ENCODE measurements around the gene APOC1. TPM values are rescaled to one million over a fixed set of nuclear protein-coding genes. Genes with fewer than 3 reads are reported as not detected.
A peak's percentile ranks its signal among the peaks of the same experiment; 100 is the strongest.
"Not testable (repeated sequence)": the region's sequence is repeated elsewhere in the genome, so short reads cannot be mapped to it uniquely, and the experiment has no call there.

Gene APOC1
- total and polyA plus RNA-seq, 9 donors, result 13.5 to 25.2 (median 16.0) TPM

DNA sequence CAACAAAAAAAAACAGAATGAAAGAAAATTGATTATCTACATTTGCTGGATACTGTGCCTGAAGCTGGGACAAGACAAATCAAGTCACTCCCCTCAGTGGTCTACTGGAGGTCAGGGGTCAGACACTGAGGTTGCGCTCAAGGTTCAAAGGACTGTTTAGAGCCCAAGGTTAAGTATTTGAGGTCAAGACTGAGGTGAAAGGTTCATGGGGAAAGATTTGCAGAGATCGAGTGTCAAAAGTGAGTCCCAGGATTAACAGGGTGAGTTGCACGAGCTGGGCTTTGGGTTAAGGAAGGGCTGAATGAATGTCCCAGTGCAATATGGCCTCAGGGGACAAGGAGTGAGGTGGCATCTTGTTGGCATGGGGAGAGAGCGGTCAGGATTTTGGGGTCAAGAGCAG, 26.8 kb upstream of the APOC1 start:
- no peak overlapping the region for H3K4me3 ChIP-seq (ENCODE audit: low read length)
- WGBS (ENCODE audit: insufficient coverage), result 54% methylated on average over 3 of the region's 4 CpGs
- no peak overlapping the region for H3K27ac ChIP-seq (ENCODE audit: low read length)
- no peaks in the 10 kb centered on the region for H3K27me3 ChIP-seq (ENCODE audit: control insufficient read depth, insufficient read depth, low read length)
- H3K4me1 ChIP-seq (ENCODE audit: control insufficient read depth, insufficient read depth, low read length), result peaks cover 19% of the 10 kb centered on the region
- no peak for DNase-seq
- H3K9me3 ChIP-seq (replicated peaks; ENCODE audit: control insufficient read depth, low read depth, low read length), result no peaks in the 10 kb centered on the region
- peaks cover 36% of the 10 kb centered on the region for H3K36me3 ChIP-seq (ENCODE audit: control insufficient read depth, insufficient read depth, low read length)

DNA sequence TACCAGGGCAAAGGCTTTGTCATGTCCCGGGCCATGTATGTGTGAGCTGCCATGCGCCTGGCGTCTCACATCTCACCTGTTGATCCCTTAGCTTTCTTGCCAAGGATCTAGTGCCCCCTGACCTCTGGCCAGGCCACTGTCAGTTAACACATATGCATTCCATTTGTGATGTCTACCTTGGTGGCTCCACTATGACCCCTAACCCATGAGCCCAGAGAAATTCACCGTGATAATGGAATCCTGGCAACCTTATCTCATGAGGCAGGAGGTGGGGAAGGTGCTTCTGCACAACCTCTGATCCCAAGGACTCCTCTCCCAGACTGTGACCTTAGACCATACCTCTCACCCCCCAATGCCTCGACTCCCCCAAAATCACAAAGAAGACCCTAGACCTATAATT, 26.1 kb upstream of the APOC1 start:
- peaks cover 39% of the 10 kb centered on the region for H3K36me3 ChIP-seq (ENCODE audit: control insufficient read depth, insufficient read depth, low read length)
- not testable (repeated sequence) for H3K9me3 ChIP-seq (replicated peaks; ENCODE audit: control insufficient read depth, low read depth, low read length); H3K27ac ChIP-seq (ENCODE audit: low read length); H3K4me3 ChIP-seq (ENCODE audit: low read length); H3K27me3 ChIP-seq (ENCODE audit: control insufficient read depth, insufficient read depth, low read length); DNase-seq
- 100% methylated on average over 3 of the region's 5 CpGs for WGBS (ENCODE audit: insufficient coverage)
- H3K4me1 ChIP-seq (ENCODE audit: control insufficient read depth, insufficient read depth, low read length), result peaks cover 20% of the 10 kb centered on the region

DNA sequence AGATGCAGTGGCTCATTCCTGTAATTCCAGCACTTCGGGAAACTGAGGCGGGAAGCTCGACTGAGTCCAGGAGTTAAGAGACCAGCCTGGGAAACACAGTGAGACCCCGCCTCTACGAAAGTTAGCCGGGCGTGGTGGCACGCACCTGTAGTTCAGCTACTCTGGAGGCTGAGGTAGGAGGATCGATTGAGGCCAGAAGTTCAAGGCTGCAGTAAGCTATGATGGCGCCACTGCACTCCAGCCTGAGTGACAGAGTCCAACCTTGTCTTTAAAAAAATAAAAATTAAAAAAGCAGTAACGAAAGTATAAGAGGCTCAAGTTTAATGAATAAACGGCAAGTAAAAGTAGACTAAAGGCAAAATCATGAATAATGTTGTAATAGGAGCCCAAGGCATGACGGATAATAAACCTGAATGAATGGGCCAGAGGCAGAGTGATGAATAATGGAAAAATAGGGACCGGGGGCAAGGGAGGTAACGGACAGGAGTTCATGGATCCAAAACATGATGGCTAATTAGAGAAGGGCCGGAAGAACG, 24.5 kb upstream of the APOC1 start:
- no peaks in the 10 kb centered on the region for H3K27me3 ChIP-seq (ENCODE audit: control insufficient read depth, insufficient read depth, low read length)
- peak overlapping the region; percentile 62 for H3K4me3 ChIP-seq (ENCODE audit: low read length)
- H3K36me3 ChIP-seq (ENCODE audit: control insufficient read depth, insufficient read depth, low read length), result peaks cover 53% of the 10 kb centered on the region
- H3K9me3 ChIP-seq (replicated peaks; ENCODE audit: control insufficient read depth, low read depth, low read length), result no peaks in the 10 kb centered on the region
- H3K4me1 ChIP-seq (ENCODE audit: control insufficient read depth, insufficient read depth, low read length), result peaks cover 20% of the 10 kb centered on the region
- H3K27ac ChIP-seq (ENCODE audit: low read length), result peak overlapping the region; percentile 99
- DNase-seq, result no peak
- 54% methylated on average over 13 of the region's 17 CpGs for WGBS (ENCODE audit: insufficient coverage)

DNA sequence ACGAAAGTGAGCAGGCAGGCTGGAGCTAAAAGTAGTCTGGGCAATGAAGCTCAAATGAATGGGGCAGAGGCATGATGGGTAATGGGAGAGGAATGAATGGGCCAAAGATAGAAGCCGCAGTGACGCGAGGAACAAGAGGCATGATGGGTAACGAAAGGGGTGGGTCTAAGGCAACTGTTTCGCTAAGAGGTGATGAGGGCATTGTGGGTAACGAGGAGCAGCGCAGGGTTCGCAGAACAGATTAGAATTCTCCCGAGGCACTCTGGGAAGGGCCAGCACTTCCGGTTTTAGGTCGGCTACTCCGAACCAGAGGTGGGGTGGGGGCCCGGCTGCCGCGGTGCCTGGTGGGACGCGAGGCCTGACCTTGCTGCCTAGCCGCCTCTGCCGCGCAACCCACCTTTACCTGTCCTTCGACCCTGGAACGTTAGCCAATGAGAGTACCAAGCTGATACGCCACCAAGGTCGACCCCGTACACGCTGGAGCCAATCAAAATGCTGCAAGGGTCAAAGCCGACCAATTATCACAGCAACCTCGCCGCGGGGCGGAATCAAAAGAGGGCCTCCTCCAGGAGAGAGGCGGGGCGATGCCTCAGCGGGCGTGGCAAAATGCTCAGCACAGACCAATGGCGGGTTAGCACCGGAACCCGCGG, 23.9 kb upstream of the APOC1 start:
- Histone ChIP-seq H3K27ac (ENCODE audit: low read length) (peak overlapping the region; percentile 99), H3K4me1 (ENCODE audit: control insufficient read depth, insufficient read depth, low read length) (peaks cover 20% of the 10 kb centered on the region), H3K27me3 (ENCODE audit: control insufficient read depth, insufficient read depth, low read length) (no peaks in the 10 kb centered on the region), H3K36me3 (ENCODE audit: control insufficient read depth, insufficient read depth, low read length) (peaks cover 55% of the 10 kb centered on the region), H3K9me3 (replicated peaks; ENCODE audit: control insufficient read depth, low read depth, low read length) (no peaks in the 10 kb centered on the region), H3K4me3 (ENCODE audit: low read length) (peak overlapping the region; percentile 62)
- DNase-seq, result peak; percentile 100
- 0% methylated on average over 40 of the region's 40 CpGs for WGBS (ENCODE audit: insufficient coverage)

DNA sequence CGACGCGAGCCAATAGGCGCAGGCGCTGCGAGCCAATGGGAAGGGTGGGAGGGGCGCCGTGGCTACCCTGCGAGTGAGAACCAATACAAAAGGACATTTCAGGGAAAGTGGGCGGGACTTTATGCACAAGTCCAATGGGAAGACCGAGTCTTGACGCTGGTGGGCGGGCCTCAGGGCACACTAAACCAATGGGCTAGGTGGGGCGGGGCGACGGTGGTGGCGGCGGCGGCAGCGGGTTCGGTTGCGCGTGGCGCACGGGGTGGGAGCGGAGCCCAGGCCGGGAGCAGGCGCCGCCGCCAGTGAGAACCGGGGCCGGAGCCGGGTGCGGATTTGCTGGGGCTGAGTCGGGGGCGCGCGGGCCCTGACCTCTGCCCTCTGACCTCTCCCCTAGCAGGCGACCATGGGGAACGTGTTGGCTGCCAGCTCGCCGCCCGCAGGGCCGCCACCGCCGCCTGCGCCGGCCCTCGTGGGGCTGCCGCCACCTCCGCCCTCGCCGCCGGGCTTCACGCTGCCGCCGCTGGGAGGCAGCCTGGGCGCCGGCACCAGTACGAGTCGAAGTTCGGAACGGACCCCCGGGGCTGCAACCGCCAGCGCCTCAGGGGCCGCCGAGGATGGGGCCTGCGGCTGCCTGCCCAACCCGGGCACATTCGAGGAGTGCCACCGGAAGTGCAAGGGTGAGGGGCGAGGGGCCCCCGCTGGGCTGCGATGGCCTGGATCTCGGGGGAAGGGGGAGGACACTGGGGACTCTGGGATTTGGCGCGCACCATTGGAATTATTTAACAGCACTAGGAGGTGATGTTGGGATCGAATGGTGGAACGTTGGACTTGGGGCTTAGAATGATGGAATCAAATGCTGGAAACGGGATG, 23.2 kb upstream of the APOC1 start, which contains the start of gene TOMM40:
TOMM40 (plus strand) TSS at position 239 of the 867 bp plus-strand sequence; CDS start at position 401, 162 bp downstream.
- Histone ChIP-seq H3K4me3 (ENCODE audit: low read length) (peak within 1 kb of the TSS; percentile 62), H3K27ac (ENCODE audit: low read length) (peak within 1 kb of the TSS; percentile 99), H3K4me1 (ENCODE audit: control insufficient read depth, insufficient read depth, low read length) (peaks cover 20% of the 10 kb centered on the region), H3K27me3 (ENCODE audit: control insufficient read depth, insufficient read depth, low read length) (no peaks in the 10 kb centered on the region), H3K36me3 (ENCODE audit: control insufficient read depth, insufficient read depth, low read length) (peaks cover 55% of the 10 kb centered on the region), H3K9me3 (replicated peaks; ENCODE audit: control insufficient read depth, low read depth, low read length) (no peaks in the 10 kb centered on the region)
- peak; percentile 38 for DNase-seq
- under 1% methylated on average over 81 of the region's 81 CpGs for WGBS (ENCODE audit: insufficient coverage)

DNA sequence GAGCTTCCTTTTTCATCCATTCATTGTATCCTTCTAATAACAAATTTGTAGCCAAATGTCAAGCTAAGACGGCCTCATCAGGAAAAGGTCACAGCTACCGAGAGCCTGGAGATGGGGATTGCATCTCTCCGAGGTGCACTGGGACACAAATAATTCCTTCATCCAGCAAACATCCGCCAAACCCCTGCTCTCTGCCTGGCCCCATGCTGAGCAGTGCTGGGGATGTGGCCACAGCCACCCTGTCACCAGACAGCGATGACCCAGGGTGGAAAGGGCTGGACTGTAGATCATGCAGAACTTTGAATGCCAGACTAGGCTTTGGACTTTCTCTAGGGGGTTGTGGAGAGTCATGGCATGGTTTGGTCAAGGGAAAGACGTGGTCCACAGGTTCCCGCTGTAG, 21.5 kb upstream of the APOC1 start:
- Histone ChIP-seq H3K36me3 (ENCODE audit: control insufficient read depth, insufficient read depth, low read length) (peaks cover 59% of the 10 kb centered on the region), H3K9me3 (replicated peaks; ENCODE audit: control insufficient read depth, low read depth, low read length) (no peaks in the 10 kb centered on the region), H3K27me3 (ENCODE audit: control insufficient read depth, insufficient read depth, low read length) (no peaks in the 10 kb centered on the region), H3K4me3 (ENCODE audit: low read length) (no peak overlapping the region), H3K4me1 (ENCODE audit: control insufficient read depth, insufficient read depth, low read length) (peaks cover 20% of the 10 kb centered on the region), H3K27ac (ENCODE audit: low read length) (no peak overlapping the region)
- no peak for DNase-seq
- WGBS (ENCODE audit: insufficient coverage), result 89% methylated on average over 6 of the region's 7 CpGs

DNA sequence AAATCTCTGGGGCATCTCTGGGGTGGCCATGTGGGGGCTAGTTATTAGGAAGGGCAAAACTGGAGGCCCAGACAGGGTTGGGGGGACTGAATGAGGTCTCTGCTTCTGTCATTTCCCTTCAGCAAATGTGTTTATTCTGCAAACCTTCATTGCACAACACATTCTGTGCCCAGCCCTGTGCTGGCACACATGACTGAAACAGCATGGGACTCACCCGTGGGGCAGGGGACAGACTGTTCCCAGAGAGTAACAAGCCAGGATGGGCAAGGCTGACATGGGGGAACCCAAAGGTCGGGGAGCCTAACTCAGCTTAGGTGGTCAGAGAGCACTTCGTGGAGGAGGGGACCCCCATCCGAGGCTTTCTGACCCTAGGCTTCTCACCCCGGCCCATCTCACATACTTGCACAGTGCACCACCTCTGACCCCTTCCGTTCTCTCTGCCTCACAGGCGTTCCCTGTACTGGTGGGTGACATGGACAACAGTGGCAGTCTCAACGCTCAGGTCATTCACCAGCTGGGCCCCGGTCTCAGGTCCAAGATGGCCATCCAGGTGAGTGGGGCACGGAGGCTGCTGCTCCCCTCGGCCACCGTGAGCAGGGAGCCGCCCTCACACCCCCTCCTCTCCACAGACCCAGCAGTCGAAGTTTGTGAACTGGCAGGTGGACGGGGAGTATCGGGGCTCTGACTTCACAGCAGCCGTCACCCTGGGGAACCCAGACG, 20.9 kb upstream of the APOC1 start:
- WGBS (ENCODE audit: insufficient coverage), result 88% methylated on average over 12 of the region's 18 CpGs
- H3K9me3 ChIP-seq (replicated peaks; ENCODE audit: control insufficient read depth, low read depth, low read length), result no peaks in the 10 kb centered on the region
- DNase-seq, result no peak
- H3K27me3 ChIP-seq (ENCODE audit: control insufficient read depth, insufficient read depth, low read length), result no peaks in the 10 kb centered on the region
- H3K36me3 ChIP-seq (ENCODE audit: control insufficient read depth, insufficient read depth, low read length), result peaks cover 58% of the 10 kb centered on the region
- H3K27ac ChIP-seq (ENCODE audit: low read length), result no peak overlapping the region
- peaks cover 20% of the 10 kb centered on the region for H3K4me1 ChIP-seq (ENCODE audit: control insufficient read depth, insufficient read depth, low read length)
- no peak overlapping the region for H3K4me3 ChIP-seq (ENCODE audit: low read length)

DNA sequence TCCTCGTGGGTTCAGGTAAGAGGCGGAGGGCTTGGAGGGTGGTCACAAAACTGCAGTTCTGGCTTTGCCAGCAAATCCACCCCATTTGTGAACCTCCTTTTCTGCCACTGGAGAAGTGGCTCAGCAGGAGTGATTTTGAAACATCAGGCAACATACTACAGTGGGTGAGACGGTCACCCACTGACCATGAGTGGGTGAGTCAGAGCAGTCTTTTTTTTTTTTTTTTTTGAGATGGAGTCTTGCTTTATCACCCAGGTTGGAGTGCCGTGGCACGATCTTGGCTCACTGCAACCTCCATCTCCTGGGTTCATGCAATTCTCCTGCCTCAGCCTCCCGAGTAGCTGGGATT, 20.4 kb upstream of the APOC1 start:
- peaks cover 55% of the 10 kb centered on the region for H3K36me3 ChIP-seq (ENCODE audit: control insufficient read depth, insufficient read depth, low read length)
- no peaks in the 10 kb centered on the region for H3K9me3 ChIP-seq (replicated peaks; ENCODE audit: control insufficient read depth, low read depth, low read length)
- 82% methylated on average over 2 of the region's 6 CpGs for WGBS (ENCODE audit: insufficient coverage)
- no peak for DNase-seq
- H3K27ac ChIP-seq (ENCODE audit: low read length), result no peak overlapping the region
- H3K27me3 ChIP-seq (ENCODE audit: control insufficient read depth, insufficient read depth, low read length), result no peaks in the 10 kb centered on the region
- no peak overlapping the region for H3K4me3 ChIP-seq (ENCODE audit: low read length)
- peaks cover 20% of the 10 kb centered on the region for H3K4me1 ChIP-seq (ENCODE audit: control insufficient read depth, insufficient read depth, low read length)

DNA sequence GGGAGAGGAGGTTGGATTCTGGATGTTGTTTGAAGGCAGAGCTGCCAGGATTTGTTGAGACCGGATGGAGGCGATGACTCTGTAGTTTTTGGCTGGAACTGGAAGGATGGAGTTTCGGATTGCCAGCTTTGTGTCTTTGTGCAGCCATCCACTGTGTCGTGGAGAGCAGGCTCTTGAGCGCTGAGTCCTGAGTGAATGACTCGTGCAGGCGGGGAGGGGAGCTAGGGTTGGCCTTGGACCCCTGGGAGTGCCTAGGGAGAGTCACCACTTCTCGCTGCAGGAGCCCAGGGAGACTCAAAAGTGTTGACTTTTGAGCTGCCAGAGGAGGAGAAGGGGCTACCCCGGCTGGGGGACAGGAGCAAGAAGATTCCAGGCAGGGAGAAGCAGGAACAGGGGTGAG, 19.5 kb upstream of the APOC1 start:
- Histone ChIP-seq H3K4me3 (ENCODE audit: low read length) (no peak overlapping the region), H3K9me3 (replicated peaks; ENCODE audit: control insufficient read depth, low read depth, low read length) (no peaks in the 10 kb centered on the region), H3K27ac (ENCODE audit: low read length) (no peak overlapping the region), H3K27me3 (ENCODE audit: control insufficient read depth, insufficient read depth, low read length) (no peaks in the 10 kb centered on the region), H3K4me1 (ENCODE audit: control insufficient read depth, insufficient read depth, low read length) (peaks cover 15% of the 10 kb centered on the region), H3K36me3 (ENCODE audit: control insufficient read depth, insufficient read depth, low read length) (peaks cover 57% of the 10 kb centered on the region)
- DNase-seq, result no peak
- WGBS (ENCODE audit: insufficient coverage), result 87% methylated on average over 9 of the region's 9 CpGs

DNA sequence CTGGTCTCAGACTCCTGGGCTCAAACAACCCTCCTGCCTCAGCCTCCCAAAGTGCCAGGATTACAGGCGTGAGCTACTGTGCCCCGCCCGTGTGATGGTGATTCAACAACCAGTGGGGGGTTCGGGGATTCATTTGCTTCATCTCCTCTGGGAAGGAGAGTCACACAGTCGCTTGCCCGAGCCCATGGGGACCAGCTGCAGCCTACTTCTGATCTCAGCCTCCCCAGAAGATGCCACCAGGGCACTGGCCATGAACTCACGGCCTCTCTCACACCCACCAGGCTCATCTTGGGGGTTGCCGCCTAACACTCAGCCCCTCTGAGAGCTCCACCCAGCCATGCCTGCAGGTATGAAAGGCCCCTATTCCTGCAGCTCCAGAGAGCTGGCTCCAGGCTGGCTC, 16.6 kb upstream of the APOC1 start:
- Histone ChIP-seq H3K4me1 (ENCODE audit: control insufficient read depth, insufficient read depth, low read length) (no peaks in the 10 kb centered on the region), H3K36me3 (ENCODE audit: control insufficient read depth, insufficient read depth, low read length) (peaks cover 77% of the 10 kb centered on the region), H3K4me3 (ENCODE audit: low read length) (no peak overlapping the region), H3K9me3 (replicated peaks; ENCODE audit: control insufficient read depth, low read depth, low read length) (no peaks in the 10 kb centered on the region), H3K27me3 (ENCODE audit: control insufficient read depth, insufficient read depth, low read length) (no peaks in the 10 kb centered on the region), H3K27ac (ENCODE audit: low read length) (no peak overlapping the region)
- no peak for DNase-seq
- 90% methylated on average over 8 of the region's 8 CpGs for WGBS (ENCODE audit: insufficient coverage)
